Immature natural killer cell (primary cell): ENCODE measurements around the gene SAMD4A. TPM values are rescaled to one million over a fixed set of nuclear protein-coding genes. Genes with fewer than 3 reads are reported as not detected.

Experiments
- DNase-seq, 3 donors: peaks; one replicate each; pipeline ENCODE4 v3.0.0; 2022; ENCODE audit warnings: mixed read lengths in 1 of 3
- H3K27ac Mint-ChIP-seq, 6 donors: one replicate each; pipeline ENCODE4 v1.8.0; 2020; ENCODE audit warnings: mixed read lengths in 6 of 6, mild to moderate bottlenecking in 5 of 6, inconsistent platforms in 4 of 6, moderate library complexity in 3 of 6
- H3K27me3 Mint-ChIP-seq, 3 donors: one replicate each; pipeline ENCODE4 v1.8.0; 2020 to 2021; ENCODE audit warnings: low read depth in 3 of 3, mild to moderate bottlenecking in 3 of 3, mixed read lengths in 3 of 3, moderate library complexity in 3 of 3, inconsistent platforms in 1 of 3
- H3K36me3 Mint-ChIP-seq, 3 donors: one replicate each; pipeline ENCODE4 v1.8.0; 2020; ENCODE audit warnings: mixed read lengths in 3 of 3, inconsistent platforms in 2 of 3, mild to moderate bottlenecking in 2 of 3
- H3K4me1 Mint-ChIP-seq, 2 donors: one replicate each; pipeline ENCODE4 v1.8.0; 2020; ENCODE audit warnings: inconsistent platforms in 2 of 2, mild to moderate bottlenecking in 2 of 2, mixed read lengths in 2 of 2, moderate library complexity in 1 of 2
- H3K4me3 Mint-ChIP-seq, 5 donors: one replicate each; pipeline ENCODE4 v1.8.0; 2020; ENCODE audit warnings: mild to moderate bottlenecking in 5 of 5, mixed read lengths in 5 of 5, inconsistent platforms in 3 of 5, moderate library complexity in 3 of 5
- H3K9me3 Mint-ChIP-seq, 6 donors: one replicate each; pipeline ENCODE4 v1.8.0; 2020; ENCODE audit warnings: mild to moderate bottlenecking in 6 of 6, mixed read lengths in 6 of 6, inconsistent platforms in 4 of 6, moderate library complexity in 3 of 6
- polyA plus RNA-seq, 3 donors: library from polyadenylated mRNA; unstranded; fragments of 300-500 nt; fragmentation: Illumina TruSeq; gene quantifications; one replicate each; pipeline ENCODE4 v1.2.3, GENCODE V29; 2021

SAMD4A gene
- polyA plus RNA-seq, 3 donors from 2014 or later, result not detected

GRCh38 chr14:54669721-54670561 is 103.0 kb downstream of the SAMD4A start:
- Mint-ChIP-seq H3K27me3 (peaks cover 36 to 68% (median 43%) of the 10 kb centered on the region in 3 donors), H3K9me3 (peaks cover 0 to 2% (median 0%) of the 10 kb centered on the region in 6 donors), H3K4me3 (peak overlapping the region; percentile 31 to 78 (median 57)), H3K27ac (peak overlapping the region in 4 of 6 donors; percentile 4 to 90 (median 36)), H3K4me1 (peaks cover 29 to 38% of the 10 kb centered on the region in 2 donors), H3K36me3 (no peaks in the 10 kb centered on the region)
- DNase-seq, result peak; percentile 77 to 80 (median 79)

GRCh38 chr14:54671537-54671936 is 104.6 kb downstream of the SAMD4A start:
- Mint-ChIP-seq H3K4me3 (peak overlapping the region in 1 of 5 donors; percentile 52), H3K4me1 (peaks cover 29 to 38% of the 10 kb centered on the region in 2 donors), H3K27me3 (peaks cover 40 to 76% (median 42%) of the 10 kb centered on the region in 3 donors), H3K36me3 (no peaks in the 10 kb centered on the region), H3K9me3 (peaks cover 0 to 2% (median 0%) of the 10 kb centered on the region in 6 donors), H3K27ac (no peak overlapping the region)
- no peak for DNase-seq

- Mint-ChIP-seq H3K4me1 (peaks cover 29 to 38% of the 10 kb centered on the region in 2 donors), H3K27me3 (peaks cover 45 to 74% (median 47%) of the 10 kb centered on the region in 3 donors), H3K36me3 (no peaks in the 10 kb centered on the region), H3K4me3 (no peak overlapping the region), H3K27ac (no peak overlapping the region), H3K9me3 (peaks cover 0 to 2% (median 0%) of the 10 kb centered on the region in 6 donors)
- no peak for DNase-seq
Observed at GRCh38 chr14:54672181-54672580, 105.3 kb downstream of the SAMD4A start.

GRCh38 chr14:54672688-54673087 is 105.8 kb downstream of the SAMD4A start:
- H3K4me3 Mint-ChIP-seq, result no peak overlapping the region
- no peak overlapping the region for H3K27ac Mint-ChIP-seq
- H3K27me3 Mint-ChIP-seq, result peaks cover 43 to 71% (median 48%) of the 10 kb centered on the region in 3 donors

GRCh38 chr14:54673193-54674045 is 106.5 kb downstream of the SAMD4A start:
- H3K27ac Mint-ChIP-seq, result no peak overlapping the region

More at GRCh38 chr14:54672688-54673087, 105.8 kb downstream of the SAMD4A start:
- peaks cover 29 to 38% of the 10 kb centered on the region in 2 donors for H3K4me1 Mint-ChIP-seq
- H3K9me3 Mint-ChIP-seq, result peaks cover 0 to 3% (median 0%) of the 10 kb centered on the region in 6 donors
- no peaks in the 10 kb centered on the region for H3K36me3 Mint-ChIP-seq
- DNase-seq, result no peak

GRCh38 chr14:54674046-54674741 is 107.3 kb downstream of the SAMD4A start:
- Mint-ChIP-seq H3K9me3 (peaks cover 0 to 4% (median 0%) of the 10 kb centered on the region in 6 donors), H3K27ac (no peak overlapping the region), H3K27me3 (peaks cover 34 to 63% (median 45%) of the 10 kb centered on the region in 3 donors), H3K4me1 (peaks cover 25% of the 10 kb centered on the region in 2 donors), H3K36me3 (peaks cover 0 to 3% (median 0%) of the 10 kb centered on the region in 3 donors), H3K4me3 (no peak overlapping the region)
- DNase-seq, result no peak

More at GRCh38 chr14:54673193-54674045, 106.5 kb downstream of the SAMD4A start:
- no peak for DNase-seq
- peaks cover 0 to 3% (median 0%) of the 10 kb centered on the region in 3 donors for H3K36me3 Mint-ChIP-seq
- peaks cover 40 to 69% (median 47%) of the 10 kb centered on the region in 3 donors for H3K27me3 Mint-ChIP-seq
- peaks cover 29 to 33% of the 10 kb centered on the region in 2 donors for H3K4me1 Mint-ChIP-seq
- peaks cover 0 to 4% (median 0%) of the 10 kb centered on the region in 6 donors for H3K9me3 Mint-ChIP-seq
- no peak overlapping the region for H3K4me3 Mint-ChIP-seq

- peaks cover 25 to 60% (median 40%) of the 10 kb centered on the region in 3 donors for H3K27me3 Mint-ChIP-seq
- no peak overlapping the region for H3K4me3 Mint-ChIP-seq
- H3K27ac Mint-ChIP-seq, result no peak overlapping the region
- H3K9me3 Mint-ChIP-seq, result peaks cover 0 to 4% (median 0%) of the 10 kb centered on the region in 6 donors
- H3K36me3 Mint-ChIP-seq, result peaks cover 0 to 3% (median 0%) of the 10 kb centered on the region in 3 donors
- peaks cover 12 to 14% of the 10 kb centered on the region in 2 donors for H3K4me1 Mint-ChIP-seq
- DNase-seq, result no peak
Observed at GRCh38 chr14:54675236-54676128, 108.6 kb downstream of the SAMD4A start.

- H3K36me3 Mint-ChIP-seq, result peaks cover 0 to 3% (median 0%) of the 10 kb centered on the region in 3 donors
- peaks cover 17 to 59% (median 27%) of the 10 kb centered on the region in 3 donors for H3K27me3 Mint-ChIP-seq
- H3K4me3 Mint-ChIP-seq, result no peak overlapping the region
- DNase-seq, result no peak
- H3K4me1 Mint-ChIP-seq, result peaks cover 0 to 1% of the 10 kb centered on the region in 2 donors
- H3K27ac Mint-ChIP-seq, result no peak overlapping the region
- peaks cover 0 to 2% (median 0%) of the 10 kb centered on the region in 6 donors for H3K9me3 Mint-ChIP-seq
Observed at GRCh38 chr14:54676812-54677708, 110.1 kb downstream of the SAMD4A start.

GRCh38 chr14:54680651-54681050 is 113.7 kb downstream of the SAMD4A start:
- no peak for DNase-seq
- peaks cover 0 to 5% (median 0%) of the 10 kb centered on the region in 6 donors for H3K9me3 Mint-ChIP-seq
- H3K4me3 Mint-ChIP-seq, result no peak overlapping the region
- H3K36me3 Mint-ChIP-seq, result peaks cover 0 to 3% (median 0%) of the 10 kb centered on the region in 3 donors
- no peak overlapping the region for H3K27ac Mint-ChIP-seq
- H3K4me1 Mint-ChIP-seq, result peaks cover 5 to 7% of the 10 kb centered on the region in 2 donors
- H3K27me3 Mint-ChIP-seq, result peaks cover 18 to 54% (median 25%) of the 10 kb centered on the region in 3 donors

GRCh38 chr14:54681811-54682261 is 114.9 kb downstream of the SAMD4A start:
- no peak overlapping the region for H3K27ac Mint-ChIP-seq
- peaks cover 0 to 3% (median 0%) of the 10 kb centered on the region in 3 donors for H3K36me3 Mint-ChIP-seq
- H3K4me1 Mint-ChIP-seq, result peaks cover 5 to 9% of the 10 kb centered on the region in 2 donors
- no peak for DNase-seq
- no peak overlapping the region for H3K4me3 Mint-ChIP-seq
- H3K27me3 Mint-ChIP-seq, result peaks cover 13 to 51% (median 28%) of the 10 kb centered on the region in 3 donors
- peaks cover 0 to 8% (median 0%) of the 10 kb centered on the region in 6 donors for H3K9me3 Mint-ChIP-seq

- peaks cover 5 to 9% of the 10 kb centered on the region in 2 donors for H3K4me1 Mint-ChIP-seq
- no peak overlapping the region for H3K4me3 Mint-ChIP-seq
- no peak for DNase-seq
- H3K27ac Mint-ChIP-seq, result no peak overlapping the region
- peaks cover 0 to 3% (median 0%) of the 10 kb centered on the region in 3 donors for H3K36me3 Mint-ChIP-seq
- H3K27me3 Mint-ChIP-seq, result peaks cover 11 to 49% (median 30%) of the 10 kb centered on the region in 3 donors
- H3K9me3 Mint-ChIP-seq, result peaks cover 0 to 8% (median 0%) of the 10 kb centered on the region in 6 donors
Observed at GRCh38 chr14:54682578-54682977, 115.7 kb downstream of the SAMD4A start.
